ENCODE results near the gene BCORL1.

Gene BCORL1

GRCh38 chrX:129981752-129982299, 609 bp upstream of the BCORL1 start:
- H3K27ac ChIP-seq = no peak overlapping the region
- no peaks in the 10 kb centered on the region for H4K20me1 ChIP-seq (ENCODE audit: insufficient read depth)
- H3K4me2 ChIP-seq = peak overlapping the region; percentile 60

GRCh38 chrX:129983575-129984110, 1.2 kb downstream of the BCORL1 start:
- Histone ChIP-seq H3K27me3 (ENCODE audit: insufficient read depth, low read depth) (0 out of 2 replicates have a peak, but pooled peaks cover 4% of the 10 kb centered on the region), H3K36me3 (ENCODE audit: insufficient read depth) (no peaks in the 10 kb centered on the region), H3K9ac (no peak overlapping the region), H4K20me1 (ENCODE audit: insufficient read depth) (no peaks in the 10 kb centered on the region), H3K4me1 (ENCODE audit: low read depth, poor library complexity, severe bottlenecking) (no peaks in the 10 kb centered on the region), H3K27ac (no peak overlapping the region), H3K4me2 (no peak overlapping the region), H2AFZ (ENCODE audit: low read depth) (no peak overlapping the region), H3K79me2 (ENCODE audit: insufficient read depth, low read depth) (no peaks in the 10 kb centered on the region), H3K4me3 (IDR thresholded peaks at IDR 0.05; ENCODE audit: insufficient read depth, low read depth, low read length) (no peak overlapping the region)
- TF ChIP-seq CTCF (conservative IDR thresholded peaks at IDR 0.05; ENCODE audit: low read depth, low read length) = no peak

More at GRCh38 chrX:129981752-129982299, 609 bp upstream of the BCORL1 start:
- H3K4me1 ChIP-seq (ENCODE audit: low read depth, poor library complexity, severe bottlenecking) = no peaks in the 10 kb centered on the region
- H3K79me2 ChIP-seq (ENCODE audit: insufficient read depth, low read depth) = no peaks in the 10 kb centered on the region
- no peak for TF ChIP-seq CTCF (conservative IDR thresholded peaks at IDR 0.05; ENCODE audit: low read depth, low read length)
- peak overlapping the region; percentile 47; the same call in 1 of the 2 replicates for H2AFZ ChIP-seq (ENCODE audit: low read depth)
- no peak overlapping the region for H3K4me3 ChIP-seq (IDR thresholded peaks at IDR 0.05; ENCODE audit: insufficient read depth, low read depth, low read length)
- no peak overlapping the region for H3K9ac ChIP-seq
- H3K36me3 ChIP-seq (ENCODE audit: insufficient read depth) = no peaks in the 10 kb centered on the region
- 0 out of 2 replicates have a peak, but pooled peaks cover 4% of the 10 kb centered on the region for H3K27me3 ChIP-seq (ENCODE audit: insufficient read depth, low read depth)

GRCh38 chrX:129984111-129984958, 1.9 kb downstream of the BCORL1 start:
- Histone ChIP-seq H3K4me3 (IDR thresholded peaks at IDR 0.05; ENCODE audit: insufficient read depth, low read depth, low read length) (no peak overlapping the region), H4K20me1 (ENCODE audit: insufficient read depth) (no peaks in the 10 kb centered on the region), H3K36me3 (ENCODE audit: insufficient read depth) (no peaks in the 10 kb centered on the region), H3K4me2 (peak overlapping the region; percentile 42; the same call in 1 of the 2 replicates), H3K9ac (no peak overlapping the region), H3K4me1 (ENCODE audit: low read depth, poor library complexity, severe bottlenecking) (no peaks in the 10 kb centered on the region), H3K27me3 (ENCODE audit: insufficient read depth, low read depth) (0 out of 2 replicates have a peak, but pooled peaks cover 4% of the 10 kb centered on the region), H3K79me2 (ENCODE audit: insufficient read depth, low read depth) (no peaks in the 10 kb centered on the region), H2AFZ (ENCODE audit: low read depth) (no peak overlapping the region; the same call in 1 of the 2 replicates), H3K27ac (no peak overlapping the region)
- TF ChIP-seq CTCF (conservative IDR thresholded peaks at IDR 0.05; ENCODE audit: low read depth, low read length) = no peak

- no peak for TF ChIP-seq CTCF (conservative IDR thresholded peaks at IDR 0.05; ENCODE audit: low read depth, low read length)
- Histone ChIP-seq H3K9ac (no peak overlapping the region), H3K27me3 (ENCODE audit: insufficient read depth, low read depth) (no peaks in the 10 kb centered on the region), H3K4me1 (ENCODE audit: low read depth, poor library complexity, severe bottlenecking) (no peaks in the 10 kb centered on the region), H2AFZ (ENCODE audit: low read depth) (no peak overlapping the region), H3K4me3 (IDR thresholded peaks at IDR 0.05; ENCODE audit: insufficient read depth, low read depth, low read length) (no peak overlapping the region), H3K4me2 (no peak overlapping the region), H3K36me3 (ENCODE audit: insufficient read depth) (no peaks in the 10 kb centered on the region), H3K79me2 (ENCODE audit: insufficient read depth, low read depth) (no peaks in the 10 kb centered on the region), H4K20me1 (ENCODE audit: insufficient read depth) (no peaks in the 10 kb centered on the region), H3K27ac (no peak overlapping the region)
These were observed 5.4 kb downstream of the BCORL1 start for GRCh38 chrX:129987871-129988270.
